Neural cell (in vitro differentiated cells): Measurements from ENCODE around the gene BMP2K. TPM values are rescaled to one million over a fixed set of nuclear protein-coding genes. Genes with fewer than 3 reads are reported as not detected.

ENCODE experiments used
- H2AFZ ChIP-seq: fragments of 200-600, 300-800 bp; sonication (generic), shearing (Covaris generic); 2 replicates; pipeline ENCODE4 v1.6.0; 2014; ENCODE audit warnings: low read depth, mild to moderate bottlenecking, antibody characterized with exemption, low read length, moderate library complexity
- H3F3A ChIP-seq: fragments of 200-600 bp; shearing (Covaris generic); 2 replicates; pipeline ENCODE4 v1.6.1; 2016; ENCODE audit warnings: mild to moderate bottlenecking, moderate library complexity, mixed read lengths, antibody characterized with exemption, low read length; ENCODE audit not compliant: insufficient read depth, poor library complexity, severe bottlenecking
- H3K27ac ChIP-seq: fragments of 200-600, 300-800 bp; sonication (generic), shearing (Covaris generic); 2 replicates; pipeline ENCODE4 v1.5.1; 2014; ENCODE audit warnings: mild to moderate bottlenecking, low read length, moderate library complexity
- H3K27me3 ChIP-seq: fragments of 300-800, 200-600 bp; sonication (generic), shearing (Covaris generic); 2 replicates; pipeline ENCODE4 v1.6.0; 2014; ENCODE audit warnings: mild to moderate bottlenecking, low read depth, low read length, moderate library complexity; ENCODE audit not compliant: insufficient read depth
- H3K36me3 ChIP-seq: fragments of 300-800, 200-600 bp; sonication (generic), shearing (Covaris generic); 2 replicates; pipeline ENCODE4 v1.5.1; 2014; ENCODE audit warnings: mild to moderate bottlenecking, antibody characterized with exemption, low read length, moderate library complexity; ENCODE audit not compliant: insufficient read depth
- H3K4me2 ChIP-seq: fragments of 300-800, 200-600 bp; sonication (generic), shearing (Covaris generic); 2 replicates; pipeline ENCODE4 v1.6.0; 2014; ENCODE audit warnings: mild to moderate bottlenecking, low read length
- H3K4me3 ChIP-seq: fragments of 300-800, 200-600 bp; sonication (generic), shearing (Covaris generic); 2 replicates; pipeline ENCODE4 v1.5.1; 2014; ENCODE audit warnings: mild to moderate bottlenecking, low read length, moderate library complexity
- H3K79me2 ChIP-seq: fragments of 200-600 bp; shearing (Covaris generic); replicated peaks from 2 replicates; pipeline ENCODE4 v1.6.0; 2014; ENCODE audit warnings: mild to moderate bottlenecking, low read length, moderate library complexity; ENCODE audit not compliant: insufficient read depth
- H3K9ac ChIP-seq: fragments of 300-800, 200-600 bp; sonication (generic), shearing (Covaris generic); 2 replicates; pipeline ENCODE4 v1.6.1; 2016; ENCODE audit warnings: mild to moderate bottlenecking, low read length, mixed read lengths
- H3K9me2 ChIP-seq: fragments of 200-600 bp; shearing (Covaris generic); 2 replicates; pipeline ENCODE4 v1.6.1; 2016; ENCODE audit warnings: mild to moderate bottlenecking, low read length, mixed read lengths; ENCODE audit not compliant: insufficient read depth
- H3K9me3 ChIP-seq: fragments of 200-600, 300-800 bp; sonication (generic), shearing (Covaris generic); 2 replicates; pipeline ENCODE4 v1.6.1; 2016; ENCODE audit warnings: mild to moderate bottlenecking, mixed run types, low read length, moderate library complexity, mixed read lengths
- H4K20me1 ChIP-seq: fragments of 200-600 bp; shearing (Covaris generic); 2 replicates; pipeline ENCODE4 v1.6.1; 2016; ENCODE audit warnings: mild to moderate bottlenecking, mixed run types; ENCODE audit not compliant: insufficient read depth
- EP300 ChIP-seq: fragments of 450-650 bp; conservative IDR thresholded peaks from 2 replicates; pipeline ENCODE4 v1.6.1; 2014; ENCODE audit warnings: antibody characterized with exemption, mild to moderate bottlenecking, moderate library complexity; ENCODE audit not compliant: poor library complexity, severe bottlenecking
- EZH2 ChIP-seq: fragments of 200-600, 300-800 bp; shearing (Covaris generic), sonication (generic); IDR thresholded peaks from 2 replicates; pipeline ENCODE4 v1.6.1; 2014; ENCODE audit warnings: antibody characterized with exemption, low read length, borderline replicate concordance, mild to moderate bottlenecking; ENCODE audit not compliant: insufficient read depth, poor library complexity, severe bottlenecking
- MXI1 ChIP-seq: fragments of 450-650 bp; conservative IDR thresholded peaks from 2 replicates; pipeline ENCODE4 v1.6.1; 2014; ENCODE audit warnings: antibody characterized with exemption, mild to moderate bottlenecking; ENCODE audit not compliant: poor library complexity, severe bottlenecking
- POLR2AphosphoS5 ChIP-seq: IDR thresholded peaks from 2 replicates; pipeline ENCODE4 v1.6.1; 2012
- RAD21 ChIP-seq: fragments of 450-650 bp; conservative IDR thresholded peaks from 2 replicates; pipeline ENCODE4 v1.6.1; 2014; ENCODE audit warnings: antibody characterized with exemption, mild to moderate bottlenecking, moderate library complexity
- SMC3 ChIP-seq: fragments of 450-650 bp; conservative IDR thresholded peaks from 2 replicates; pipeline ENCODE4 v1.6.1; 2014; ENCODE audit warnings: antibody characterized with exemption, mild to moderate bottlenecking, moderate library complexity; ENCODE audit not compliant: poor library complexity
- TAF1 ChIP-seq: IDR thresholded peaks from 2 replicates; pipeline ENCODE4 v1.6.1; 2012; ENCODE audit warnings: low read depth
- polyA plus RNA-seq: library from polyadenylated mRNA; depleted of rRNA; stranded (reverse); fragments of >200 nt; gene quantifications from 2 replicates; pipeline ENCODE4 v1.2.3, GENCODE V29; 2014
- TF ChIP-seq, protein P1 (sequence below): IDR thresholded peaks from 2 replicates; pipeline ENCODE4 v1.6.1; 2012; ENCODE audit warnings: borderline replicate concordance
- TF ChIP-seq, protein P2 (sequence below): fragments of 450-650 bp; IDR thresholded peaks from 2 replicates; pipeline ENCODE4 v1.5.1; 2014; ENCODE audit warnings: antibody characterized with exemption, mild to moderate bottlenecking, moderate library complexity; ENCODE audit not compliant: poor library complexity, severe bottlenecking

The BMP2K gene
- polyA plus RNA-seq, 1 donor from 2014 or later, result 14.7 TPM

DNA sequence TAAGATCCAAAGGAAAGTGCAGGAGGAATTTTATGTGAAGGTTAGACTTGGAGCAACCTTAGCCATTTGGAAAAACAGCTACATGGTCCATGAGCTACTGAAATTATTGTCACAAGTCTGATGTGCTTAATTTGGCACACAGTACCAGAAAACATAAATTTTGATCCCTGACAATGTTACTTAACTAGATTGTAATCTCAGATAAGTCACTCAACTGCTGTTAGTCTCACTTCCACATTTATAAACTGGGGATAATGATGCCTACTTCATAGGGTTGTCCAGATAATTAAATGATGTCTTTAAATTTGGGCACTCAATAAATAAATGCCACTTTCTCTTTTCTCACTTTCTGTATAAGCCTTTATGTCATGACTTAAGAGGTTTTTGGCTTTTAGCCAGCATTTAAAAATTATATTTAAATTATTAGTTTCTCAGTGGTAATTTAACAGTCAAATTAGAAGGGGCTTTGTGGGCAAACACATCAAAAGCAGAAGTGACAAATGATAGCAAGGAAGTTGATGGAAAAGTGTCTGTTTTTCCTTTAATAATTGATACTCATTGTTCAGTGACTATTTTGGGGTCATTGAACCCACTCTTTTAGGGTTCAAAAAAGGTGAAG is 104.8 kb downstream of the BMP2K start:
- Histone ChIP-seq H2AFZ (no peak overlapping the region), H3K9ac (no peak overlapping the region), H3K36me3 (peaks cover 5% of the 10 kb centered on the region), H3K27ac (no peak overlapping the region), H3K4me2 (no peak overlapping the region), H3K27me3 (no peaks in the 10 kb centered on the region), H4K20me1 (no peaks in the 10 kb centered on the region), H3F3A (no peaks in the 10 kb centered on the region), H3K9me2 (no peaks in the 10 kb centered on the region), H3K4me3 (no peak overlapping the region), H3K79me2 (no peaks in the 10 kb centered on the region), H3K9me3 (no peaks in the 10 kb centered on the region)
- TF ChIP-seq EZH2 (no peak), MXI1 (no peak), TAF1 (no peak), POLR2AphosphoS5 (no peak), RAD21 (no peak), SMC3 (no peak), EP300 (no peak)
- TF ChIP-seq, protein P1, sequence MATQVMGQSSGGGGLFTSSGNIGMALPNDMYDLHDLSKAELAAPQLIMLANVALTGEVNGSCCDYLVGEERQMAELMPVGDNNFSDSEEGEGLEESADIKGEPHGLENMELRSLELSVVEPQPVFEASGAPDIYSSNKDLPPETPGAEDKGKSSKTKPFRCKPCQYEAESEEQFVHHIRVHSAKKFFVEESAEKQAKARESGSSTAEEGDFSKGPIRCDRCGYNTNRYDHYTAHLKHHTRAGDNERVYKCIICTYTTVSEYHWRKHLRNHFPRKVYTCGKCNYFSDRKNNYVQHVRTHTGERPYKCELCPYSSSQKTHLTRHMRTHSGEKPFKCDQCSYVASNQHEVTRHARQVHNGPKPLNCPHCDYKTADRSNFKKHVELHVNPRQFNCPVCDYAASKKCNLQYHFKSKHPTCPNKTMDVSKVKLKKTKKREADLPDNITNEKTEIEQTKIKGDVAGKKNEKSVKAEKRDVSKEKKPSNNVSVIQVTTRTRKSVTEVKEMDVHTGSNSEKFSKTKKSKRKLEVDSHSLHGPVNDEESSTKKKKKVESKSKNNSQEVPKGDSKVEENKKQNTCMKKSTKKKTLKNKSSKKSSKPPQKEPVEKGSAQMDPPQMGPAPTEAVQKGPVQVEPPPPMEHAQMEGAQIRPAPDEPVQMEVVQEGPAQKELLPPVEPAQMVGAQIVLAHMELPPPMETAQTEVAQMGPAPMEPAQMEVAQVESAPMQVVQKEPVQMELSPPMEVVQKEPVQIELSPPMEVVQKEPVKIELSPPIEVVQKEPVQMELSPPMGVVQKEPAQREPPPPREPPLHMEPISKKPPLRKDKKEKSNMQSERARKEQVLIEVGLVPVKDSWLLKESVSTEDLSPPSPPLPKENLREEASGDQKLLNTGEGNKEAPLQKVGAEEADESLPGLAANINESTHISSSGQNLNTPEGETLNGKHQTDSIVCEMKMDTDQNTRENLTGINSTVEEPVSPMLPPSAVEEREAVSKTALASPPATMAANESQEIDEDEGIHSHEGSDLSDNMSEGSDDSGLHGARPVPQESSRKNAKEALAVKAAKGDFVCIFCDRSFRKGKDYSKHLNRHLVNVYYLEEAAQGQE, result no peak
- TF ChIP-seq, protein P2, sequence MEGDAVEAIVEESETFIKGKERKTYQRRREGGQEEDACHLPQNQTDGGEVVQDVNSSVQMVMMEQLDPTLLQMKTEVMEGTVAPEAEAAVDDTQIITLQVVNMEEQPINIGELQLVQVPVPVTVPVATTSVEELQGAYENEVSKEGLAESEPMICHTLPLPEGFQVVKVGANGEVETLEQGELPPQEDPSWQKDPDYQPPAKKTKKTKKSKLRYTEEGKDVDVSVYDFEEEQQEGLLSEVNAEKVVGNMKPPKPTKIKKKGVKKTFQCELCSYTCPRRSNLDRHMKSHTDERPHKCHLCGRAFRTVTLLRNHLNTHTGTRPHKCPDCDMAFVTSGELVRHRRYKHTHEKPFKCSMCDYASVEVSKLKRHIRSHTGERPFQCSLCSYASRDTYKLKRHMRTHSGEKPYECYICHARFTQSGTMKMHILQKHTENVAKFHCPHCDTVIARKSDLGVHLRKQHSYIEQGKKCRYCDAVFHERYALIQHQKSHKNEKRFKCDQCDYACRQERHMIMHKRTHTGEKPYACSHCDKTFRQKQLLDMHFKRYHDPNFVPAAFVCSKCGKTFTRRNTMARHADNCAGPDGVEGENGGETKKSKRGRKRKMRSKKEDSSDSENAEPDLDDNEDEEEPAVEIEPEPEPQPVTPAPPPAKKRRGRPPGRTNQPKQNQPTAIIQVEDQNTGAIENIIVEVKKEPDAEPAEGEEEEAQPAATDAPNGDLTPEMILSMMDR, result no peak

DNA sequence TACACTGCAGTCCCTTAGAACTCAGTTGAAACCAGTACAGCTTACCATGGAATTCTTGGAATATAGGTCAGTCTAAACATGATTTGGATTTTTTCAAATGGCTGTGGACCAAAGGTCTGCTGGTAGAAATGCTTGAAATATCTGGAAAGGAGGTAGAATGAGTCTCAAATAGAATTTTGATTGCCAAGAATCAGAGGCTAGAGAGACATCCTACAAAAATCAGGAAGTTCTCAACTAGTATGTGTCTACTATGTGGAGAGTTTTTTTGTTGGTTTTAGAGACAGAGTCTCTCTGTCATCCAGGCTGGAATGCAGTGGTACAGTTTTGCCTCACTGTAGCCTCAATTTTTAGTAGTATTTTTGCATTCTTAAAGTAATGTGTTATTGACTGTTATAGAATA is 109.4 kb downstream of the BMP2K start:
- no peak overlapping the region for H3K9ac ChIP-seq
- H3F3A ChIP-seq, result no peaks in the 10 kb centered on the region
- H3K4me2 ChIP-seq, result no peak overlapping the region
- H3K27me3 ChIP-seq, result no peaks in the 10 kb centered on the region
- H3K4me3 ChIP-seq, result no peak overlapping the region
- TF ChIP-seq EP300, result no peak
- TF ChIP-seq SMC3, result no peak
- no peak for TF ChIP-seq TAF1
- no peak for TF ChIP-seq MXI1
- TF ChIP-seq RAD21, result no peak
- no peak for TF ChIP-seq EZH2
- TF ChIP-seq POLR2AphosphoS5, result no peak
- TF ChIP-seq, protein P1, result no peak
- TF ChIP-seq, protein P2, result no peak
- H3K36me3 ChIP-seq, result no peaks in the 10 kb centered on the region
- H3K27ac ChIP-seq, result no peak overlapping the region
- H2AFZ ChIP-seq, result no peak overlapping the region
- no peaks in the 10 kb centered on the region for H3K79me2 ChIP-seq
- H4K20me1 ChIP-seq, result no peaks in the 10 kb centered on the region
- H3K9me2 ChIP-seq, result no peaks in the 10 kb centered on the region
- no peaks in the 10 kb centered on the region for H3K9me3 ChIP-seq
